Measurements from ENCODE around the gene SLC25A45.

SLC25A45 gene

GRCh38 chr11:65353376-65353775 is 29.1 kb downstream of the SLC25A45 start:
- TF ChIP-seq CTCF (IDR thresholded peaks at IDR 0.05; ENCODE audit: low read depth, low read length): no peak
- DNase-seq: no peak
- Histone ChIP-seq H3K27ac (no peak overlapping the region; the same call in 1 of the 2 replicates), H3K9me3 (ENCODE audit: severe bottlenecking) (no peaks in the 10 kb centered on the region), H3K36me3 (peaks cover 43% of the 10 kb centered on the region), H3K4me3 (ENCODE audit: low read depth, low read length) (no peak overlapping the region), H3K27me3 (ENCODE audit: insufficient read depth, low read depth, severe bottlenecking) (no peaks in the 10 kb centered on the region)

DNA sequence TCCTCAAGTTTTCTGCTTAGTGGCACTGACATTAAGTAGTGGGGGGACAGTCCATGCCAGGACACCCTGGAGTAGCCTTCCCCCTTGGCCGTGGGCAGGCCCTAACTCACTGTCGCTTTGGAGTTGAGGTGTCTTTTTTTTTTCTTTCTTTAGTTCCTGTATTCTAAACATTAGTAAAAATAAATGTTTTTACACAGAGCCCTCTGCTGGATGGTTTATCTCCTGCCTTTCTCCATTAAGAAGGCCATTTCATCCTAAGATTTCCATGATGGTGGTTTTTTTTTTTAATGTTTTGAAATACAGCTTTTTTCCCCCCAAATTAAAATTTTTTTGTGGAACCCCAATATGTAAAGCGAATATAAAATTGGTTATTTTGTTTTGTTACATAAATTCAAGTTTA is 29.7 kb downstream of the SLC25A45 start:
- no peak for DNase-seq
- H3K4me3 ChIP-seq (ENCODE audit: low read depth, low read length): no peak overlapping the region
- H3K27me3 ChIP-seq (ENCODE audit: insufficient read depth, low read depth, severe bottlenecking): no peaks in the 10 kb centered on the region
- no peaks in the 10 kb centered on the region for H3K9me3 ChIP-seq (ENCODE audit: severe bottlenecking)
- H3K27ac ChIP-seq: no peak overlapping the region
- no peak for TF ChIP-seq CTCF (IDR thresholded peaks at IDR 0.05; ENCODE audit: low read depth, low read length)
- H3K36me3 ChIP-seq: peaks cover 49% of the 10 kb centered on the region

DNA sequence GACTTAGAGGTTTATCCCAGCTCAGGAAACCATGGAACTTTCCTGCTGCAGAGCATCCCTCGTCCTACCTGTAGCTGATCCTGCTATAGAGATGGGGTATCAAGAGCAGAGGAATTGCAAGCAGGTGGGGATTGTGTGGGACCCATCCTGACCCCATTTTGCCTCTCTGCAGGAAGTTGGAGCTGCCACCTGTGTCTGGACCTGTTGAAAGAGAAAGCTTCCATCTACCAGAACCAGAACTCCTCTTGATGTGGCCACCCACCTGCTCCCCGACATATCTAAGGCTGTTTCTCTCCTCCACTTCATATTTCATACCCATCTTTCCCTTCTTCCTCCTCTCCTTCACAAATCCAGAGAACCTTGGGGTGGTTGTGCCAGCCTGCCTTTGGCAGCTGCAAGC is 30.9 kb downstream of the SLC25A45 start:
- Histone ChIP-seq H3K27me3 (ENCODE audit: insufficient read depth, low read depth, severe bottlenecking) (no peaks in the 10 kb centered on the region), H3K4me3 (ENCODE audit: low read depth, low read length) (no peak overlapping the region), H3K27ac (no peak overlapping the region), H3K36me3 (peaks cover 57% of the 10 kb centered on the region), H3K9me3 (ENCODE audit: severe bottlenecking) (no peaks in the 10 kb centered on the region)
- TF ChIP-seq CTCF (IDR thresholded peaks at IDR 0.05; ENCODE audit: low read depth, low read length): no peak
- DNase-seq: no peak

DNA sequence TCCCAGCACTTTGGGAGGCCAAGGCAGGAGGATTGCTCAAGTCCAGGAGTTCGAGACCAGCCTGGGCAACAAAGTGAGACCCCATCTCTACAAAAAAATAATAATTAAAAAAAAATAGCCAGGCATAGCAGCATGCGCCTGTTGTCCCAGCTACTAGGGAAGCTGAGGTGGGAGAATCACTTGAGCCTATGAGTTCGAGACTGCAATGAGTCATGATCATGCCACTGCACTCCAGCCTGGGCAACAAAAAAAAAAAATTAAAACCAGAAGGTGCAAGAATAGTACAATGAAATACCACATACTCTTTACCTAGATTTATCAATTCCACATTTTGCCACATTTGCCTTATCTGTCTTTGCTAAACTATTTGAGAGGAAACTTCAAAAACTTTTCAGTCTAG is 40.6 kb downstream of the SLC25A45 start:
- TF ChIP-seq CTCF (IDR thresholded peaks at IDR 0.05; ENCODE audit: low read depth, low read length): no peak
- no peak for DNase-seq
- Histone ChIP-seq H3K4me3 (ENCODE audit: low read depth, low read length) (no peak overlapping the region), H3K9me3 (ENCODE audit: severe bottlenecking) (no peaks in the 10 kb centered on the region), H3K36me3 (peaks cover 81% of the 10 kb centered on the region), H3K27me3 (ENCODE audit: insufficient read depth, low read depth, severe bottlenecking) (no peaks in the 10 kb centered on the region), H3K27ac (no peak overlapping the region)

DNA sequence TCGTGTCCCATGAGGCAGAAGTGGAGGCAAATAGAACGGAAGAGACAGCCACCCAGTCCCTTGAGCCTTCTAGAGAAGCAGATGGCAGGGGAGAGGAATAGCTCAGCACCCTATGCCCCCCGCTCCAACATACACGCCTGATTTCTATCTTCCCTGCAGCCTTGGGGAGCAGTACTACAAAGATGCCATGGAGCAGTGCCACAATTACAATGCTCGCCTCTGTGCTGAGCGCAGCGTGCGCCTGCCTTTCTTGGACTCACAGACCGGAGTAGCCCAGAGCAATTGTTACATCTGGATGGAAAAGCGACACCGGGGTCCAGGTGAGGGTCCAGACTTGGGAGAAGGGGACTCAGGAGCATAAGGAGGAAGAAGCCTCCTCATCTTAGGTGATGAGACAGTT is 42.2 kb downstream of the SLC25A45 start:
- H3K9me3 ChIP-seq (ENCODE audit: severe bottlenecking): no peaks in the 10 kb centered on the region
- TF ChIP-seq CTCF (IDR thresholded peaks at IDR 0.05; ENCODE audit: low read depth, low read length): no peak
- DNase-seq: no peak
- no peak overlapping the region for H3K4me3 ChIP-seq (ENCODE audit: low read depth, low read length)
- no peak overlapping the region for H3K27ac ChIP-seq
- H3K36me3 ChIP-seq: peaks cover 78% of the 10 kb centered on the region
- H3K27me3 ChIP-seq (ENCODE audit: insufficient read depth, low read depth, severe bottlenecking): no peaks in the 10 kb centered on the region

- no peak overlapping the region for H3K4me3 ChIP-seq (ENCODE audit: low read depth, low read length)
- no peaks in the 10 kb centered on the region for H3K9me3 ChIP-seq (ENCODE audit: severe bottlenecking)
- H3K27ac ChIP-seq: no peak overlapping the region
- TF ChIP-seq CTCF (IDR thresholded peaks at IDR 0.05; ENCODE audit: low read depth, low read length): no peak
- no peaks in the 10 kb centered on the region for H3K27me3 ChIP-seq (ENCODE audit: insufficient read depth, low read depth, severe bottlenecking)
- peaks cover 64% of the 10 kb centered on the region for H3K36me3 ChIP-seq
- DNase-seq: no peak
Measured at GRCh38 chr11:65338676-65339075, 43.8 kb downstream of the SLC25A45 start.

All from WERI-Rb-1 (cell line).